Heart left ventricle (tissue), 16 donors: Measurements from ENCODE around the gene TRIM16. TPM values are rescaled to one million over a fixed set of nuclear protein-coding genes. Genes with fewer than 3 reads are reported as not detected.

Source experiments
- ATAC-seq, 4 donors: fragments of 200-7000 bp; cut with Tn5 transposase; one replicate each; pipeline ENCODE4 v1.9.1; 2020 to 2022; ENCODE audit warnings: moderate library complexity in 4 of 4, mild to moderate bottlenecking in 3 of 4, moderate number of reproducible peaks in 1 of 4
- DNase-seq, 5 donors: peaks; one replicate each; pipeline ENCODE4 v3.0.0-alpha.2; 2020
- H3K27ac ChIP-seq, 12 donors: fragments of 200-600 bp; sonication (generic) in 4 of 12; one replicate each; pipeline versions ENCODE4 v1.5.0 to v1.8.0; 2016 to 2022; ENCODE audit warnings: mild to moderate bottlenecking in 2 of 12
- H3K27me3 ChIP-seq, 9 donors: fragments of 200-600 bp; sonication (generic) in 2 of 9; one replicate each; pipeline versions ENCODE4 v1.5.1 to v1.8.0; 2016 to 2022; ENCODE audit warnings: mild to moderate bottlenecking in 3 of 9
- H3K36me3 ChIP-seq, 9 donors: fragments of 200-600 bp; sonication (generic) in 2 of 9; one replicate each; pipeline versions ENCODE4 v1.5.0 to v1.8.0; 2018 to 2022; ENCODE audit warnings: mild to moderate bottlenecking in 2 of 9
- H3K4me1 ChIP-seq, 12 donors: fragments of 200-600 bp; sonication (generic) in 4 of 12; one replicate each; pipeline versions ENCODE4 v1.5.0 to v1.8.0; 2016 to 2022; ENCODE audit warnings: mild to moderate bottlenecking in 3 of 12
- H3K4me3 ChIP-seq, 12 donors: fragments of 200-600 bp; sonication (generic) in 4 of 12; one replicate each; pipeline versions ENCODE4 v1.5.0 to v1.8.0; 2017 to 2022; ENCODE audit warnings: mild to moderate bottlenecking in 9 of 12, moderate library complexity in 4 of 12
- H3K9me3 ChIP-seq, 12 donors: fragments of 200-600 bp; sonication (generic) in 4 of 12; one replicate each; pipeline versions ENCODE4 v1.5.0 to v1.8.0; 2016 to 2022; ENCODE audit warnings: mild to moderate bottlenecking in 1 of 12
- CTCF ChIP-seq, 12 donors: fragments of 200-600 bp; sonication (generic) in 4 of 12; IDR thresholded peaks; one replicate each; pipeline versions ENCODE4 v1.5.0 to v1.8.0; 2018 to 2022; ENCODE audit warnings: antibody characterized with exemption in 12 of 12, mild to moderate bottlenecking in 5 of 12
- POLR2A ChIP-seq, 2 donors: fragments of 450-650 bp; IDR thresholded peaks; one replicate each; pipeline ENCODE4 v1.6.1; 2017; ENCODE audit warnings: antibody characterized with exemption in 2 of 2, mild to moderate bottlenecking in 2 of 2, moderate library complexity in 2 of 2
- WGBS, 4 donors: extraction: QIAGEN DNeasy Blood & Tissue Kit in 2 of 4; methylation state at CpG; one replicate each; pipeline versions ENCODE4 v1.1.5 to v1.1.7; 2013 to 2018; 5-methylcytosine and 5-hydroxymethylcytosine counted together
- intact Hi-C, 10 donors: fragments of 100-400 bp; cut with DNase I; formaldehyde crosslinking; loops; one replicate each; pipeline versions ENCODE4 v1.11.1 to v1.14.2; 2022
- polyA plus RNA-seq, 2 donors: library from polyadenylated mRNA; stranded (reverse); fragments of 200-250 nt; gene quantifications; one replicate each; pipeline ENCODE4 v1.2.3, GENCODE V29; 2013
- total RNA-seq, 9 donors: library from RNA; depleted of rRNA in 2 of 9; stranded (reverse); fragments of >200 nt in 2 of 9; fragmentation: NEBNext Ultra II Directional in 3 of 9; extraction: Animal tissue kit (Norgen Biotek cat#: 25700) in 3 of 9; gene quantifications; one replicate each; pipeline versions ENCODE4 v1.1.0 to v1.2.4, GENCODE V29; 2016 to 2023
- donor health status: ischemic (EF 13 %, LVEDD 7.1; RV severe dilation, severe dysfunction).
- donor health status: healthy with polysubstance abuse.
- donor health status: DM: no; HTN: yes; CAD: no.
- donor health status: DM: no; HTN: no; CAD: no.
- donor health status: ischemic (EF 25% LVEDD 6.9; RV normal size, moderate dysfunction).
- donor health status: ischemic (EF 25% LVEDD 5.7; RV mildly dilated, moderate dysfunction).
- donor health status: healthy.
- donor health status: DM: yes; HTN: yes; CAD: no.
- donor health status: ischemic (EF 35%, LVEDD 5.7; RV mildly dilated, moderate dysfunction).
- donor health status: nonischemic (EF 11% LVEDD 7.7; RV severe dilation, severe dysfunction).
- donor health status: DM: yes; HTN: yes; CAD: no.
- donor health status: PGD.
- donor health status: ischemic (EF 29% LVEDD 5.4; RV normal size, mild dysfunction).
- donor health status: nonischemic (EF 23%, LVEDD 6.1; RV moderate dilation, normal function).

The TRIM16 gene
- total and polyA plus RNA-seq, 11 donors = 8.4 to 33.9 (median 23.2) TPM

GRCh38 chr17:15659663-15660062 is 24.4 kb downstream of the TRIM16 start:
- Histone ChIP-seq H3K9me3 (no peaks in the 10 kb centered on the region), H3K27ac (peak overlapping the region; percentile 18 to 88 (median 74)), H3K27me3 (no peaks in the 10 kb centered on the region), H3K4me1 (peaks cover 0 to 34% (median 16%) of the 10 kb centered on the region in 12 donors), H3K4me3 (peak overlapping the region in 1 of 12 donors; percentile 4), H3K36me3 (no peaks in the 10 kb centered on the region)
- TF ChIP-seq CTCF (IDR thresholded peaks at IDR 0.05) (no peak), POLR2A (IDR thresholded peaks at IDR 0.05) (no peak)
- DNase-seq (peak in 4 of 5 donors; percentile 53 to 68 (median 57)), ATAC-seq (peak; percentile 19 to 57 (median 43))
- 43 to 55% (median 52%) methylated on average over 4 of the region's 4 CpGs for WGBS, 4 donors
- intact Hi-C loops = no loop called here

- Histone ChIP-seq H3K9me3 (no peaks in the 10 kb centered on the region), H3K4me3 (no peak overlapping the region), H3K36me3 (no peaks in the 10 kb centered on the region), H3K27ac (peak overlapping the region; percentile 18 to 88 (median 74)), H3K27me3 (no peaks in the 10 kb centered on the region), H3K4me1 (peaks cover 0 to 34% (median 16%) of the 10 kb centered on the region in 12 donors)
- TF ChIP-seq CTCF (IDR thresholded peaks at IDR 0.05) (no peak), POLR2A (IDR thresholded peaks at IDR 0.05) (no peak)
- ATAC-seq (no peak), DNase-seq (no peak)
- intact Hi-C loops = no loop called here
- WGBS, 4 donors = 87 to 90% (median 89%) methylated on average over 6 of the region's 6 CpGs
Observed at GRCh38 chr17:15659236-15659635, 24.9 kb downstream of the TRIM16 start.

GRCh38 chr17:15658296-15658695 is 25.8 kb downstream of the TRIM16 start:
- H3K27me3 ChIP-seq = no peaks in the 10 kb centered on the region
- 94 to 99% (median 96%) methylated on average over 3 of the region's 3 CpGs for WGBS, 4 donors
- H3K4me3 ChIP-seq = no peak overlapping the region
- no peaks in the 10 kb centered on the region for H3K9me3 ChIP-seq
- intact Hi-C loops = no loop called here
- TF ChIP-seq CTCF (IDR thresholded peaks at IDR 0.05) = no peak
- TF ChIP-seq POLR2A (IDR thresholded peaks at IDR 0.05) = no peak
- H3K36me3 ChIP-seq = no peaks in the 10 kb centered on the region
- ATAC-seq = no peak
- peak overlapping the region in 4 of 12 donors; percentile 19 to 86 (median 81) for H3K27ac ChIP-seq
- no peak for DNase-seq
- peaks cover 0 to 32% (median 14%) of the 10 kb centered on the region in 12 donors for H3K4me1 ChIP-seq

GRCh38 chr17:15657868-15658267 is 26.2 kb downstream of the TRIM16 start:
- peak overlapping the region in 2 of 12 donors; percentile 78 to 86 for H3K27ac ChIP-seq
- DNase-seq = no peak
- no peak for ATAC-seq
- H3K9me3 ChIP-seq = no peaks in the 10 kb centered on the region
- H3K36me3 ChIP-seq = no peaks in the 10 kb centered on the region
- intact Hi-C loops = no loop called here
- TF ChIP-seq POLR2A (IDR thresholded peaks at IDR 0.05) (no peak), CTCF (IDR thresholded peaks at IDR 0.05) (no peak)
- H3K4me1 ChIP-seq = peaks cover 0 to 28% (median 13%) of the 10 kb centered on the region in 12 donors
- H3K27me3 ChIP-seq = no peaks in the 10 kb centered on the region
- H3K4me3 ChIP-seq = no peak overlapping the region
